SW 1271 (cell line): ENCODE results near the gene PTPRG.

Experiments
- DNase-seq, 2 experiments: peaks; one replicate each; lab custom pipeline; 2025; lab: John Stamatoyannopoulos, UW

Gene PTPRG

GRCh38 chr3:61829722-61830350 lies 268.5 kb downstream of the PTPRG start:
- DNase-seq = no peak

GRCh38 chr3:61831973-61832372 lies 270.6 kb downstream of the PTPRG start:
- no peak for DNase-seq

- DNase-seq = no peak
Measured at GRCh38 chr3:61832375-61833229, 271.2 kb downstream of the PTPRG start.

DNA sequence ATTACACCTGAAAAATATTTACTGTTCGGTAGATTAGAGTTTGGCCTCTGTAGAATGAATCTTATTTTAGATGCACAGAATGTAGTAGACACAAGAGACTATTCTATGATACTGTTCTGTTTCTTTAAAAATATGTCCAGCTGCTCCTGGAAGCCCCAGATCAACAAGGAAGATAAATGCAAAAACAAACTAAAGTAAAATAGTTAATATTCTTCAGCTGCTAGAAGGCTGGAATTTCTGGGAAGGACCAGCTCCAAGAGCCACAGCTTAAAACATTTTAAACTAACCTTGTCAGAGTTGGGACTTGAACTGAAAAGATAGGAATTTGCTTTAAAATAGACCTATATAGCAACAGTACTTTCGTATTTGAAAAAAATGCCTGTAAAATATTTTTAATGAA lies 277.9 kb downstream of the PTPRG start:
- no peak for DNase-seq

DNA sequence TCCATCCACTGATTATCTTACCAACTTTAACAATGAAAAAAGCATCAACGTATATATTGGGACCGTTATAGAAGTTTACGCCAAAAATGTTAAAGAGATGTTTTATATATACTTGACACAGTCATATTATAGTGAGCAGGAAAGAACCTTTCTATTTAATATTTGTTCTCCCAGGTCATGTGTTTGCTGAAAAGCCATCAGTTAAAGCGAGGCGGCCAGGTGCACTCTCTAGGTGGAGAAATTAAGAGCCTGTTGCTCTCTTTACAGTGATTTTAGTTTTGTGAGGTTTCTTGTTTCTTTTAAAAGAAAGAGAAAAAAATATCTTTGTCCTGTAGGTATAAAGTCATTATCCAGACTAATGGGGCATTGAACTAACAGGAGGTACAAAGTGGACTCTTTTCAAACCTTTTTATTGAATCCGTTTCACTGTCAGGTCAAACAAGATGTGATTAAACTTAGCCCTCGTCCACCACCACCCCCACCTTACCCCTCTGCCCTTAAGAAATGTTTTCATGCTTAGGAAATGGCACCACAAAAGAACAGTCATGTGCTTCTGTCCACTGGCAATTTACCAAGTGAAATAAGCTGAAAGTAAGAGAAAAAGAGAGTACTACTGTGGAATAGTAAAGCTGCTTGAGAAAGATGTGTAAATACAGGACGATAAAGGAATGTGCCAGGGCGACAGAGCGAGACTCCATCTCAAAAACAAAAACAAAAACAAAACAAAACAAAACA lies 279.9 kb downstream of the PTPRG start:
- DNase-seq = no peak

DNA sequence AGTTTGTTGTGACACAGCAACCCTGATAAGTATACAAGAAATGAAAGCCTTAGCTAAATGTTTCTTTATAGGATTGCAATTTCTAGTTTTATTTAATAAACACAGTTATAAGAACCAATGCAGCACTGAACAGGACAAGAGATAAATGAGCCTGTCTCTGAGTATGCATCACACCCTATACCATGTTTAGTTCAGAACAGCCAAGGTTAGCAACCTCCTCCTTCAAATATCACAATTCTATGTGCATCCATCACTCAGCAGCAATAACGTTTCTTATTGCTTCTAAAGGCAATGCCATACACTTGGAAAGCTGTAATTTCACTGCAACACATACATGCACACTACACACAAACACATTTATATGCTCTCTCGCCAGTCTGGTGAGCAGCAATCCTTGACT lies 280.6 kb downstream of the PTPRG start:
- DNase-seq = no peak

DNA sequence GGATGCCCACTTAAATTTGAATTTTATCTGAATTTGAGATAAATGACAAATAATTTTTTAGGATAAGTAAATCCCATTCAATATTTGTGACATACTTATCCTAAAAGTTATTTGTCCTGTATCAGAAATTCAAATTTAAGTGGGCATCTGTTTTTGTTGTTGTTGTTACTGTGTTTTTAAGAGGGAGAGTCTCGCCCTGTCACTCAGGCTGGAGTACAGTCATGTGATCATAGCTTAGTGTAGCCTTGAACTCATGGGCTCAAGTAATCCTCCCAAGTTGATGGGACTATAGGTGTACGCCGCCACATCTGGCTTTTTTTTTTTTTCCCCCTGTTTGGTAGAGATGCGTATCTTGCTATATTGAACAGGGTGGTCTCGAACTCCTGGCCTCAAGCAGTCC lies 283.0 kb downstream of the PTPRG start:
- no peak for DNase-seq

DNA sequence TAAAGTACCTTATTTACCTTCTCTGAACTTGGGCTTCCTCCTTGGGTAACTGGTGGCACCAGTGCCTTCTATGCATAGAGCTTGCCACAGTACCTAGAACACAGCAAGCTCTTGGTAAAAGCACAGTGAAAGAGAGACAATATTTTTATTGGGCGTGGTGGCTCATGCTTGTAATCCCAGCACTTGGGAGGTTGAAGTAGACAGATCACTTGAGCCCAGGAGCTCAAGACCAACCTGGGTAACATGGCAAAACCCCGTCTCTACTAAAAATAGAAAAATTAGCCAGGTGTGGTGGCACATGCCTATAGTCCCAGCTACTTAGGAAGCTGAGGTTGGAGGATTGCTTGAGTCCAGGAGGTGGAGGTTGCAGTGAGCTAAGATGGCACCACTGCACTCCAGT lies 285.1 kb downstream of the PTPRG start:
- no peak for DNase-seq

GRCh38 chr3:61847784-61848462 lies 286.6 kb downstream of the PTPRG start:
- DNase-seq = no peak

DNA sequence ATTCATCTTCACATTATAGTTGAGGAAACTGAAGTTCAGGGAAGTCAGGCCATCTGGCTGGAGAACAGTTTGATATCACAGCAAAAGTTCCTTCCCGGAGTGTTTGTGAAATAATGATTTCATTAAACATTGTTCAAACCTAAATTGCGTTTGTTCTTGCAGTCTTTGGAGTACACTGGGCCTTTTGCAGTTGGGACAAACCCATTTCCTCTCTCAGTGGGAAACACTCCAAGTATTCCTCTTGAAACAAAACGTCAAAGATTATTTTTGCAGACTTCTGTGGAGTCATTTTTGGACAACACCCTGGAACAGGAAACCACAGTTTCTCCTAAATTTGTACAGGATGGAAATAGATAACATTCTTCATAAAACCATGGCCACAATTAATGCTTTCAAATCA lies 287.5 kb downstream of the PTPRG start:
- no peak for DNase-seq

GRCh38 chr3:61853912-61854311 lies 292.5 kb downstream of the PTPRG start:
- DNase-seq = no peak

GRCh38 chr3:61855211-61855610 lies 293.8 kb downstream of the PTPRG start:
- DNase-seq = no peak

DNA sequence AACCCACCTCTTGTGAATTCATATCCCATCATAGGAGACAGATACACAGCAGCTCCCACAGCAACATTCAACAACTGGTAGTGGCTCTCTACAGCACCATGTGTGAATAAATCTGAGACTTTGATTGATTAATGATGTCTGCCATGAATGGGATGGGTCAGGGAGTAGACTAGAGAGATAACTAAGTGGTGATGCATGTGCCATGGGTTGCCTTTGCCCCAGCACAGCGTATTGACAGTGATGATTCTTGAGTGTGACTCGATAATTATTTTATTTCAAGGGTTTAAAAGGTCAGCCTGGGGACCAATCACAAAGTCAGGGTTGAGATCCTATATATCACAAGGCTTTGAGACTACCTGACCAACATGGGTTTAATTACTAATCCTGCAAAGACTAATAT lies 295.9 kb downstream of the PTPRG start:
- no peak for DNase-seq

- DNase-seq = peak in 1 of 2 experiments; percentile 9
Measured at GRCh38 chr3:61858054-61858453, 296.7 kb downstream of the PTPRG start.

- no peak for DNase-seq
Measured at GRCh38 chr3:61861410-61861809, 300.0 kb downstream of the PTPRG start.

GRCh38 chr3:61862614-61863289 lies 301.4 kb downstream of the PTPRG start:
- no peak for DNase-seq

DNA sequence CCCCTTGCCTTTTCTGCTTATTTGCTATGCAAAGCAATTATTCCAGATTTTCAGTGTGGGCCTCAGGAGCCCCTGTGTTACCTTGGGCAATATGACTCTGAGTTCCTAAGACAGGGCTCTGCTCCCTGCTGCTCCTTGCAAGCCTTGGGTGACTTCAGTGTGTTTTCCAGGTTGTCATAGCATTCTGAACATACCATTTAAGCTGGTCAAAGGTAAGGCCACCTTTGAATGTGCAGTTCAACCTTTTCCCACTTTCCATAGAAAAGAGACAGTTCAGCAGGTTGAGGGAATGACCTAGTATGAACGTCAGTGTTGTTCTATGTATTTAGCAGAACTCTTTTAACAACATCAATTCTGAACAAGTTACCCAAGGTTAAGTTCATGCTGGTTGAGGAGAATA lies 302.2 kb downstream of the PTPRG start:
- DNase-seq = no peak

DNA sequence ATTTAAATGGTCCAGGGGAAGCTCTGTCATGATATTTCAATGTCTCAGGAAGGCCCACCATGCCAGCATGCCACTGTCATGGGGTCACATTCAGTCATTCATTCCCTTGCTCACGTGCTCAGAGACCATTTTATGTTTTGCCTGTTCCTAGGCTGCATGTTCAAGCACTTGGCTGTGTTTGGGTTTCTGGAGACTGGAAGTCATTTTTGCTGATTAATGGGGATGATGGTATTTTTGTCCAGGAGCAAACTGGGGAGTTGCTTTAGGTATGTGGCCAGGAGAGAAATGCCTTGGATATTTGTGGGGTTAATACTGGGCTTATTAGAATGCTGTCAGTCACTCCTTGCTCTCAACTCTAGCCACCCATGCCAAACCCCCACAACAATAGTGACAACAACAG lies 303.5 kb downstream of the PTPRG start:
- no peak for DNase-seq

- no peak for DNase-seq
Measured at GRCh38 chr3:61865466-61866152, 304.2 kb downstream of the PTPRG start.

DNA sequence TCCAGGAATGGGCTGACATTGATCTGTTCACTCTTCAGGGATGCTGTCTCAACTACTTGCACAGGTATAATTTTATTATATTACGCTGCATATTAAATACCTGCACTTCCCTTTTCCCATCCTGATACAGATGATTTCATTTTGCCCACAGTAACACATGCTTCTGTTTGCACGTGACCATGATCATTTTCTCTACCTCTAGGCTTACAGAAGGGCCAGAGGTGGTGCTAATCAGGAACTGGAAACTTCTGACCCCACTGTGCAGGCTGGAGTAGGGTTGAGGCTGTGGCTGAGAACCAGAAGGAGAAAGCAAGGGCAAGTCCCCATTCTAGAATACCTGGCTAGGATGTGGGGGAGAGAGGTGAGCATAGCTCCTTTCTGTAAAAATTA lies 304.8 kb downstream of the PTPRG start:
- no peak for DNase-seq

- DNase-seq = no peak
Measured at GRCh38 chr3:61866961-61867461, 305.6 kb downstream of the PTPRG start.
